Endothelial cell of umbilical vein (primary cell): ENCODE data around the gene DCAF17. TPM values are rescaled to one million over a fixed set of nuclear protein-coding genes. Genes with fewer than 3 reads are reported as not detected.

Source experiments
- BruUV-seq: library from RNA; stranded (reverse); fragments of 400-500 nt; replicated peaks from 2 replicates; lab custom pipeline; 2021; lab: Mats Ljungman, UMichigan
- CTCF ChIA-PET: fragments of 300-600, 350-600 bp; sonication (Branson Sonifier 250); formaldehyde crosslinking; loops from one replicate; lab custom pipeline; 2021; ENCODE audit warnings: antibody characterized with exemption, inconsistent platforms; lab: Charles Lee
- POLR2A ChIA-PET: fragments of 300-600, 350-600 bp; sonication (Branson Sonifier 250); formaldehyde crosslinking; loops from one replicate; lab custom pipeline; 2021; ENCODE audit warnings: antibody characterized with exemption, inconsistent platforms; lab: Charles Lee
- DNase-seq: peaks from one replicate; pipeline ENCODE4 v3.0.0-alpha.2; 2011; ENCODE audit warnings: low read depth, low spot score
- FAIRE-seq: peaks from 2 replicates; lab custom pipeline; 2011; peaks lifted over from hg19 to GRCh38; lab: Jason Lieb, UNC
- H2AFZ ChIP-seq: 2 replicates; pipeline ENCODE4 v1.6.0; 2012; ENCODE audit warnings: low read depth, low read length, control low read depth, inconsistent platforms
- H3K27ac ChIP-seq: 2 replicates; pipeline ENCODE4 v1.5.1; 2011; ENCODE audit warnings: low read depth, mild to moderate bottlenecking, control low read depth, low read length, moderate library complexity; ENCODE audit not compliant: insufficient read depth
- H3K27me3 ChIP-seq, 2 experiments: 2 replicates each; pipeline versions ENCODE4 v1.6.0 to v1.6.1; 2011; ENCODE audit warnings: low read length in 2 of 2, mixed read lengths in 1 of 2; ENCODE audit not compliant: control insufficient read depth in 2 of 2, insufficient read depth in 2 of 2
- H3K36me3 ChIP-seq, 2 experiments: 2 replicates in 1 of 2; 3 replicates in 1 of 2; pipeline ENCODE4 v1.5.1; 2011; ENCODE audit warnings: low read length in 2 of 2, mild to moderate bottlenecking in 1 of 2, moderate library complexity in 1 of 2; ENCODE audit not compliant: control insufficient read depth in 2 of 2, insufficient read depth in 2 of 2; ENCODE audit errors: extremely low read depth in 1 of 2
- H3K4me1 ChIP-seq: 3 replicates; pipeline ENCODE4 v1.5.1; 2011; ENCODE audit warnings: mild to moderate bottlenecking, low read length; ENCODE audit not compliant: control insufficient read depth, insufficient read depth; ENCODE audit errors: extremely low read depth
- H3K4me2 ChIP-seq: 2 replicates; pipeline ENCODE4 v1.6.1; 2011; ENCODE audit warnings: low read length, control low read depth, mixed read lengths; ENCODE audit not compliant: insufficient read depth
- H3K4me3 ChIP-seq, 3 experiments: fragments of 200-600 bp in 1 of 3; sonication (generic), shearing (Covaris generic) in 1 of 3; replicated peaks in 1 of 3; 2 replicates each; pipeline ENCODE4 v1.5.1; 2011 to 2016; ENCODE audit warnings: control low read depth in 3 of 3, low read length in 3 of 3, mild to moderate bottlenecking in 2 of 3, inconsistent platforms in 1 of 3, low read depth in 1 of 3, moderate library complexity in 1 of 3; ENCODE audit not compliant: insufficient read depth in 1 of 3
- H3K79me2 ChIP-seq: 2 replicates; pipeline ENCODE4 v1.6.0; 2012; ENCODE audit warnings: low read length, inconsistent platforms; ENCODE audit not compliant: control insufficient read depth, insufficient read depth
- H3K9ac ChIP-seq: replicated peaks from 2 replicates; pipeline ENCODE3; 2011; ENCODE audit warnings: low read length, control low read depth; ENCODE audit not compliant: insufficient read depth; ENCODE audit errors: extremely low read depth
- H3K9me1 ChIP-seq: replicated peaks from 3 replicates; pipeline ENCODE4 v1.6.0; 2011; ENCODE audit warnings: mild to moderate bottlenecking, low read length; ENCODE audit not compliant: control insufficient read depth, insufficient read depth; ENCODE audit errors: extremely low read depth
- H3K9me3 ChIP-seq: replicated peaks from 2 replicates; pipeline ENCODE4 v1.5.1; 2012; ENCODE audit warnings: low read length, inconsistent platforms; ENCODE audit not compliant: control insufficient read depth, insufficient read depth
- H4K20me1 ChIP-seq: replicated peaks from 2 replicates; pipeline ENCODE3; 2011; ENCODE audit warnings: mild to moderate bottlenecking, low read length; ENCODE audit not compliant: control insufficient read depth, insufficient read depth; ENCODE audit errors: extremely low read depth
- CTCF ChIP-seq, 2 donors: IDR thresholded peaks; 1 replicate in 1 of 2; 2 replicates in 1 of 2; pipeline ENCODE4 v1.5.1; 2011; ENCODE audit warnings: low read length in 2 of 2, mild to moderate bottlenecking in 2 of 2, moderate library complexity in 2 of 2, control low read depth in 1 of 2, inconsistent platforms in 1 of 2, low read depth in 1 of 2; ENCODE audit not compliant: insufficient read depth in 1 of 2; ENCODE audit errors: extremely low read depth in 1 of 2
- EZH2 ChIP-seq: IDR thresholded peaks from 2 replicates; pipeline ENCODE4 v1.6.1; 2012; ENCODE audit warnings: borderline replicate concordance, low read depth, mild to moderate bottlenecking, moderate library complexity, low read length, inconsistent platforms; ENCODE audit not compliant: severe bottlenecking
- FOS ChIP-seq: IDR thresholded peaks from 2 replicates; pipeline ENCODE4 v1.6.1; 2011; ENCODE audit warnings: mild to moderate bottlenecking, low read length, moderate library complexity, borderline replicate concordance; ENCODE audit not compliant: insufficient read depth
- GATA2 ChIP-seq: IDR thresholded peaks from 2 replicates; pipeline ENCODE4 v1.7.0; 2011; ENCODE audit warnings: low read depth, mild to moderate bottlenecking, moderate library complexity, mixed read lengths, low read length; ENCODE audit not compliant: insufficient read length, insufficient read depth
- JUN ChIP-seq: IDR thresholded peaks from 2 replicates; pipeline ENCODE4 v1.6.1; 2011; ENCODE audit warnings: borderline replicate concordance, low read depth; ENCODE audit not compliant: insufficient read length, insufficient read depth
- MAX ChIP-seq: IDR thresholded peaks from 2 replicates; pipeline ENCODE4 v1.6.1; 2011; ENCODE audit not compliant: insufficient read depth, insufficient read length
- MYC ChIP-seq: IDR thresholded peaks from one replicate; pipeline ENCODE4 v1.6.1; 2011; ENCODE audit warnings: mild to moderate bottlenecking, low read depth, low read length
- POLR2A ChIP-seq: IDR thresholded peaks from 2 replicates; pipeline ENCODE4 v1.6.1; 2012; ENCODE audit warnings: low read depth, mild to moderate bottlenecking, control low read depth, low read length
- POLR2AphosphoS5 ChIP-seq: IDR thresholded peaks from 2 replicates; pipeline ENCODE4 v1.6.1; 2012; ENCODE audit warnings: low read depth, mild to moderate bottlenecking, control low read depth, low read length, moderate library complexity; ENCODE audit not compliant: insufficient read depth
- dilution Hi-C: fragments of 300-500 bp; cut with MboI; formaldehyde crosslinking; loops from one replicate; pipeline ENCODE4 v1.15.0; 2019; ENCODE audit warnings: low sequenced_read_pairs; ENCODE audit not compliant: extremely low pct_ligation_motif_present
- intact Hi-C: fragments of 100-400 bp; cut with micrococcal nuclease; formaldehyde crosslinking; loops from one replicate; pipeline ENCODE4 v1.10.0; 2022
- polyA plus RNA-seq, 4 experiments: library from polyadenylated mRNA; depleted of rRNA in 3 of 4; stranded (reverse) in 3 of 4; unstranded in 1 of 4; fragments of >200 nt; gene quantifications; 2 replicates each; pipeline versions ENCODE4 v1.2.1 to v1.2.3, GENCODE V29; 2011 to 2012; ENCODE audit warnings: missing spikeins in 1 of 4
- total RNA-seq: library from RNA; stranded (reverse); gene quantifications from 2 replicates; pipeline ENCODE4 v1.2.3, GENCODE V29; 2021

The DCAF17 gene
- total and polyA plus RNA-seq, 2 donors (not counting 3 experiments of a cell fraction or from before 2014, with no cell fraction given) = 4.6 to 14.9 TPM

GRCh38 chr2:171513719-171514160 is 79.7 kb downstream of the DCAF17 start:
- ChIA-PET CTCF (no interaction called here), POLR2A (no interaction called here)
- H3K4me2 ChIP-seq = no peak overlapping the region
- FAIRE-seq = no peak
- H3K9me1 ChIP-seq = no peaks in the 10 kb centered on the region
- DNase-seq = no peak
- H3K9me3 ChIP-seq = no peaks in the 10 kb centered on the region
- H3K27me3 ChIP-seq = peaks cover 0 to 5% of the 10 kb centered on the region in 2 experiments
- no peaks in the 10 kb centered on the region for H3K4me1 ChIP-seq
- H3K9ac ChIP-seq = no peak overlapping the region
- no peaks in the 10 kb centered on the region for H4K20me1 ChIP-seq
- dilution Hi-C loops (no loop called here), intact Hi-C loops (no loop called here)
- H3K27ac ChIP-seq = no peak overlapping the region
- TF ChIP-seq MAX (no peak), EZH2 (no peak), JUN (no peak), CTCF (IDR thresholded peaks at IDR 0.05; ENCODE audit: extremely low read depth in 1 of 2, insufficient read depth in 1 of 2, low read depth in 1 of 2, low read length in 2 of 2) (no peak), POLR2AphosphoS5 (no peak), FOS (no peak), MYC (no peak), GATA2 (no peak), POLR2A (no peak)
- no peak overlapping the region for H3K4me3 ChIP-seq
- H3K36me3 ChIP-seq = no peaks in the 10 kb centered on the region
- no TSS peak for BruUV-seq
- H2AFZ ChIP-seq = no peak overlapping the region
- no peaks in the 10 kb centered on the region for H3K79me2 ChIP-seq
